HepG2 (cell line): Measurements from ENCODE around the gene GAN. TPM values are rescaled to one million over a fixed set of nuclear protein-coding genes. Genes with fewer than 3 reads are reported as not detected.

Experiments
- ATAC-seq: fragments of 200-7000 bp; cut with Tn5 transposase; 3 replicates; pipeline ENCODE4 v1.9.1; 2020; ENCODE audit warnings: mild to moderate bottlenecking, moderate library complexity
- BruUV-seq: library from RNA; stranded (reverse); fragments of 400-500 nt; replicated peaks from 2 replicates; lab custom pipeline; 2021; lab: Mats Ljungman, UMichigan
- CTCF ChIA-PET: fragments of 300-600 bp; formaldehyde crosslinking; extraction: SDS; loops from one replicate; lab custom pipeline; 2021; ENCODE audit warnings: low total read pairs, inconsistent platforms, low intra/inter-chr PET ratio; lab: Yijun Ruan, JAX
- POLR2A ChIA-PET: fragments of 350-600 bp; sonication (Branson Sonifier 250); formaldehyde crosslinking; loops from one replicate; lab custom pipeline; 2020; ENCODE audit warnings: antibody characterized with exemption, inconsistent platforms; lab: Yijun Ruan, JAX
- DNase-seq: peaks from one replicate; pipeline ENCODE4 v3.0.0-alpha.2; 2015; ENCODE audit warnings: low spot score
- FAIRE-seq: peaks from 3 replicates; lab custom pipeline; 2011; peaks lifted over from hg19 to GRCh38; lab: Jason Lieb, UNC
- H2AFZ ChIP-seq: one replicate; pipeline ENCODE4 v1.6.1; 2011; ENCODE audit warnings: low read length, inconsistent platforms
- H3K27ac ChIP-seq: fragments of 300-600 bp; 3 replicates; pipeline ENCODE4 v1.8.0; 2011; ENCODE audit warnings: mixed run types, mild to moderate bottlenecking, mixed read lengths, low read length, inconsistent platforms; ENCODE audit not compliant: insufficient read depth; ENCODE audit errors: extremely low read length
- H3K27me3 ChIP-seq, 2 experiments: fragments of 200-600 bp in 1 of 2; 2 replicates in 1 of 2; 3 replicates in 1 of 2; pipeline versions ENCODE4 v1.6.0 to v1.8.0; 2011; ENCODE audit warnings: low read length in 2 of 2, mild to moderate bottlenecking in 2 of 2, moderate library complexity in 2 of 2, inconsistent platforms in 1 of 2; ENCODE audit not compliant: insufficient read depth in 2 of 2, control insufficient read depth in 1 of 2
- H3K36me3 ChIP-seq, 2 experiments: fragments of 200-600 bp in 1 of 2; replicated peaks in 1 of 2; 2 replicates in 1 of 2; 3 replicates in 1 of 2; pipeline versions ENCODE4 v1.5.1 to v1.8.0; 2011; ENCODE audit warnings: low read length in 2 of 2, inconsistent platforms in 1 of 2; ENCODE audit not compliant: insufficient read depth in 2 of 2, control insufficient read depth in 1 of 2
- H3K4me1 ChIP-seq: 2 replicates; pipeline ENCODE4 v1.5.1; 2012; ENCODE audit warnings: low read length, inconsistent platforms; ENCODE audit not compliant: insufficient read depth
- H3K4me2 ChIP-seq: 2 replicates; pipeline ENCODE4 v1.6.0; 2011; ENCODE audit warnings: low read depth, low read length, inconsistent platforms
- H3K4me3 ChIP-seq, 3 experiments: fragments of 200-600 bp in 1 of 3; sonication (generic), shearing (Covaris generic) in 1 of 3; replicated peaks in 1 of 3; 2 replicates each; pipeline ENCODE4 v1.5.1; 2011 to 2016; ENCODE audit warnings: low read length in 3 of 3, inconsistent platforms in 2 of 3, low read depth in 2 of 3, mild to moderate bottlenecking in 2 of 3, control low read depth in 1 of 3, mixed read lengths in 1 of 3; ENCODE audit not compliant: insufficient read depth in 1 of 3
- H3K79me2 ChIP-seq: one replicate; pipeline ENCODE4 v1.6.1; 2011; ENCODE audit warnings: low read length, inconsistent platforms; ENCODE audit not compliant: insufficient read depth
- H3K9ac ChIP-seq: 2 replicates; pipeline ENCODE4 v1.6.0; 2011; ENCODE audit warnings: mild to moderate bottlenecking, low read depth, low read length, inconsistent platforms; ENCODE audit not compliant: insufficient read depth
- H3K9me3 ChIP-seq: 2 replicates; pipeline ENCODE4 v1.5.1; 2012; ENCODE audit warnings: mild to moderate bottlenecking, low read length
- H4K20me1 ChIP-seq: 2 replicates; pipeline ENCODE4 v1.6.0; 2011; ENCODE audit warnings: inconsistent platforms, mild to moderate bottlenecking, low read length, moderate library complexity; ENCODE audit not compliant: insufficient read depth
- ATF5 ChIP-seq: sonication (generic); formaldehyde crosslinking; IDR thresholded peaks from 2 replicates; pipeline ENCODE4 v1.4.0; 2020; ENCODE audit warnings: mild to moderate bottlenecking, low read depth, missing genetic modification reagents
- CHCHD3 ChIP-seq: sonication (generic); formaldehyde crosslinking; IDR thresholded peaks from 2 replicates; pipeline ENCODE4 v1.8.0; 2022; ENCODE audit warnings: mild to moderate bottlenecking, missing genetic modification reagents, moderate library complexity
- CREBL2 ChIP-seq: sonication (generic); formaldehyde crosslinking; IDR thresholded peaks from 2 replicates; pipeline ENCODE4 v1.8.1; 2023; ENCODE audit warnings: missing genetic modification reagents, mild to moderate bottlenecking, borderline replicate concordance
- FIP1L1 ChIP-seq: fragments of 200-400 bp; formaldehyde crosslinking; IDR thresholded peaks from 2 replicates; pipeline ENCODE4 v1.6.1; 2018; ENCODE audit warnings: low read depth, mild to moderate bottlenecking, low read length, moderate library complexity, borderline replicate concordance; ENCODE audit not compliant: insufficient read depth
- FLYWCH1 ChIP-seq: sonication (generic); formaldehyde crosslinking; IDR thresholded peaks from 2 replicates; pipeline ENCODE4 v1.8.1; 2023; ENCODE audit warnings: mild to moderate bottlenecking, missing genetic modification reagents
- FUBP1 ChIP-seq: sonication (generic); formaldehyde crosslinking; IDR thresholded peaks from 2 replicates; pipeline ENCODE4 v1.5.1; 2020; ENCODE audit warnings: missing genetic modification reagents, mild to moderate bottlenecking, borderline replicate concordance
- RAD21 ChIP-seq: fragments of 450-650 bp; formaldehyde crosslinking; IDR thresholded peaks from 2 replicates; pipeline ENCODE4 v1.5.0; 2020; ENCODE audit warnings: mild to moderate bottlenecking
- SMC3 ChIP-seq: IDR thresholded peaks from 2 replicates; pipeline ENCODE4 v1.6.1; 2011; ENCODE audit warnings: low read length, improper control_type of control experiment
- STAT5B ChIP-seq: sonication (generic); formaldehyde crosslinking; IDR thresholded peaks from 2 replicates; pipeline ENCODE4 v1.4.0; 2020; ENCODE audit warnings: missing genetic modification reagents
- TARDBP ChIP-seq: sonication (generic); formaldehyde crosslinking; IDR thresholded peaks from 2 replicates; pipeline ENCODE4 v1.8.0; 2022; ENCODE audit warnings: mild to moderate bottlenecking, missing genetic modification reagents
- ZNF225 ChIP-seq: sonication (generic); formaldehyde crosslinking; IDR thresholded peaks from 2 replicates; pipeline ENCODE4 v1.4.0; 2020; ENCODE audit warnings: mild to moderate bottlenecking, missing genetic modification reagents
- ZNF234 ChIP-seq: sonication (generic); formaldehyde crosslinking; conservative IDR thresholded peaks from 2 replicates; pipeline ENCODE4 v1.5.1; 2020; ENCODE audit warnings: mild to moderate bottlenecking, missing genetic modification reagents
- ZNF292 ChIP-seq: sonication (generic); formaldehyde crosslinking; IDR thresholded peaks from 2 replicates; pipeline ENCODE4 v1.8.1; 2022; ENCODE audit warnings: mild to moderate bottlenecking, low read depth, missing genetic modification reagents, borderline replicate concordance
- ZNF451 ChIP-seq: sonication (generic); formaldehyde crosslinking; IDR thresholded peaks from 2 replicates; pipeline ENCODE4 v1.5.0; 2020; ENCODE audit warnings: mild to moderate bottlenecking, missing genetic modification reagents
- ZSCAN9 ChIP-seq: IDR thresholded peaks from 2 replicates; pipeline ENCODE4 v1.6.1; 2016; ENCODE audit warnings: borderline replicate concordance
- WGBS: methylation state at CpG from one replicate; pipeline ENCODE4 v1.1.6; 2017; ENCODE audit warnings: low lambda C conversion rate; 5-methylcytosine and 5-hydroxymethylcytosine counted together
- in situ Hi-C: cut with HindIII; loops from 2 replicates; pipeline ENCODE4 v1.10.0; 2017; ENCODE audit warnings: low pct_unique_long_range_greater_than_20kb; ENCODE audit not compliant: extremely low pct_ligation_motif_present
- intact Hi-C: fragments of 100-400 bp; cut with micrococcal nuclease; formaldehyde crosslinking; loops from one replicate; pipeline ENCODE4 v1.10.0; 2022; ENCODE audit not compliant: unreplicated experiment
- polyA plus RNA-seq, 8 experiments: library from polyadenylated mRNA; depleted of rRNA in 3 of 8; stranded (reverse) in 7 of 8; unstranded in 1 of 8; fragments of >200 nt; fragmentation: Illumina TruSeq in 4 of 8; extraction: Trizol in 4 of 8; gene quantifications; 2 replicates each; pipeline versions ENCODE4 v1.2.1 to v1.2.3, GENCODE V29; 2011 to 2016; ENCODE audit warnings: low read depth in 4 of 8, missing spikeins in 1 of 8, mixed read lengths in 1 of 8; ENCODE audit not compliant: insufficient read depth in 1 of 8
- total RNA-seq, 5 experiments: library from RNA; depleted of rRNA; stranded (reverse); fragments of >200 nt; fragmentation: Illumina TruSeq; extraction: Trizol; gene quantifications; 2 replicates each; pipeline ENCODE4 v1.2.3, GENCODE V29; 2016; ENCODE audit warnings: low read depth in 1 of 5
- TF ChIP-seq, protein P1 (sequence below): sonication (generic); formaldehyde crosslinking; IDR thresholded peaks from 2 replicates; pipeline ENCODE4; 2020; ENCODE audit warnings: missing genetic modification reagents, mild to moderate bottlenecking, borderline replicate concordance

GAN gene
- total and polyA plus RNA-seq, 2 of the 13 experiments (the other 11 are each of a cell fraction or from before 2014, with no cell fraction given): 4.3 to 11.0 TPM

DNA sequence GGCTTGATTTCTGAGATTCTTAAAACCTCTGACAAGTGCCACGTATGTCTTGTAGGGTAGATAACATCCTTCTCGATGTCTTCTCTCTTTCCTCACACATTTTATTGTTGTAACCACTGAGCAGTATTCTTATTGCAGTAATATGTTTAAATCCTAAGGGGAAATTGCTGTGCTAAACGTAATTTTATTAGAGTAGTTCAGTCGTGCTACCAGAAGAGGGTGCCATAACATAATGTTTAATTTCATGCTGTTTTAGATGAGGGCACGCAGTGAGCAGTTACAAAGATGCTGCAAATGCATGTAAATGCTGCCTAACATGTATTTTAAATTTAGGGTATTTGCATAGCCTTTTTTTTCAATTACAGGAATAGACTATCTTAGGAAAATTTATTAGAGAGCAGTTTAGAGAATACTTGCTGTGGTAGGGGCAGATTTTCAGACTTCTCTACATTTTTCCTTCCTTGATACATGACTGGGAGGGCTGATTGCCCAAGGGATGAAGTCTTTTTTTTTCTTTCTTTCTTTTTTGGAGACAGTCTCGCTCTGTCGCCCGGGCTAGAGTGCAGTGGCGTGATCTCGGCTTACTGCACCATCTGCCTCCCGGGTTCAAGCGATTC, 51.7 kb downstream of the GAN start (continued):
- TF ChIP-seq RAD21 (CRISPR knock-in tag) (peak; percentile 67), ZNF225 (CRISPR knock-in tag) (no peak), ZNF292 (CRISPR knock-in tag) (no peak), CREBL2 (CRISPR knock-in tag) (no peak), SMC3 (peak; percentile 69), TARDBP (no peak), ZSCAN9 (no peak), CHCHD3 (CRISPR knock-in tag) (no peak), STAT5B (no peak), ZNF451 (CRISPR knock-in tag) (no peak), FIP1L1 (no peak), ATF5 (no peak), FLYWCH1 (CRISPR knock-in tag) (no peak)

DNA sequence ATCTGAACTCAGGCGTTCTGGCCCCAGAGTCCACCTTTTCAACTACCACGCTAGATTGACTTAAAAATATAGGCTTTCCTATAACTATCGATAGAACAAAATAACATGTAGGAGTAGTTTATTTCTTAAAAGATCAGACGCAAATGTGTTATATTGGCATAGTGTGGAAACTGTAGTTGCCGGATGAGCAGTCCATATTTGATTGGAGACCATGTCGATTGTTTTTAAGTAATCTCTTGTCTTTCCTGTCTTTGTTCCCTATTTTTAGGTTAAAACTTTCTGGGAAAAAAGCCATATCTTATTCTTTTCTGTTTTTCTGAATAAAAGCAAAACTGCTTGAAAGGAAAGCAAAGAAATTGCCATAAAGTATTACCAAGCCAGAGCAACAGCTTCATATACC, 53.1 kb downstream of the GAN start:
- Histone ChIP-seq H3K36me3 (peaks cover 25 to 75% of the 10 kb centered on the region in 2 experiments), H3K27me3 (no peaks in the 10 kb centered on the region), H2AFZ (no peak overlapping the region), H3K79me2 (no peaks in the 10 kb centered on the region), H3K27ac (no peak overlapping the region), H3K9me3 (no peaks in the 10 kb centered on the region), H3K4me3 (no peak overlapping the region), H3K4me1 (no peaks in the 10 kb centered on the region), H3K9ac (no peak overlapping the region), H4K20me1 (no peaks in the 10 kb centered on the region), H3K4me2 (no peak overlapping the region)
- DNase-seq (no peak), ATAC-seq (no peak), FAIRE-seq (no peak)
- no TSS peak for BruUV-seq
- 95% methylated on average over 6 of the region's 6 CpGs for WGBS
- ChIA-PET POLR2A (no interaction called here), CTCF (interaction anchor here (1.0 to 2.8 kb wide), 3 partner anchors 355 to 506 kb away, joined by 3 to 27 read pairs (median 11); no protein-coding TSS in a partner anchor)
- in situ Hi-C loops (loop anchor here (5.0 to 10.0 kb wide), 2 partner anchors 369 to 507 kb away; no protein-coding TSS in a partner anchor), intact Hi-C loops (loop anchor here (5.0 kb wide), 1 partner anchor 519 kb away; no protein-coding TSS in a partner anchor)
- TF ChIP-seq ZNF451 (CRISPR knock-in tag): no peak
- TF ChIP-seq, protein P1, sequence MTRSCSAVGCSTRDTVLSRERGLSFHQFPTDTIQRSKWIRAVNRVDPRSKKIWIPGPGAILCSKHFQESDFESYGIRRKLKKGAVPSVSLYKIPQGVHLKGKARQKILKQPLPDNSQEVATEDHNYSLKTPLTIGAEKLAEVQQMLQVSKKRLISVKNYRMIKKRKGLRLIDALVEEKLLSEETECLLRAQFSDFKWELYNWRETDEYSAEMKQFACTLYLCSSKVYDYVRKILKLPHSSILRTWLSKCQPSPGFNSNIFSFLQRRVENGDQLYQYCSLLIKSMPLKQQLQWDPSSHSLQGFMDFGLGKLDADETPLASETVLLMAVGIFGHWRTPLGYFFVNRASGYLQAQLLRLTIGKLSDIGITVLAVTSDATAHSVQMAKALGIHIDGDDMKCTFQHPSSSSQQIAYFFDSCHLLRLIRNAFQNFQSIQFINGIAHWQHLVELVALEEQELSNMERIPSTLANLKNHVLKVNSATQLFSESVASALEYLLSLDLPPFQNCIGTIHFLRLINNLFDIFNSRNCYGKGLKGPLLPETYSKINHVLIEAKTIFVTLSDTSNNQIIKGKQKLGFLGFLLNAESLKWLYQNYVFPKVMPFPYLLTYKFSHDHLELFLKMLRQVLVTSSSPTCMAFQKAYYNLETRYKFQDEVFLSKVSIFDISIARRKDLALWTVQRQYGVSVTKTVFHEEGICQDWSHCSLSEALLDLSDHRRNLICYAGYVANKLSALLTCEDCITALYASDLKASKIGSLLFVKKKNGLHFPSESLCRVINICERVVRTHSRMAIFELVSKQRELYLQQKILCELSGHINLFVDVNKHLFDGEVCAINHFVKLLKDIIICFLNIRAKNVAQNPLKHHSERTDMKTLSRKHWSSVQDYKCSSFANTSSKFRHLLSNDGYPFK (CRISPR knock-in tag): no peak
- no peak for TF ChIP-seq FUBP1 (CRISPR knock-in tag)
- TF ChIP-seq ZNF234: no peak
